Activated CD4-positive, alpha-beta T cell treated with anti-CD3 and anti-CD28 coated beads, Interleukin-2, amount 50 U/mL, for 16 hours (primary cell): ENCODE data around the gene ADIPOR2.

Source experiments
- DNase-seq: peaks from one replicate; pipeline ENCODE4 v3.0.0-alpha.2; 2020

ADIPOR2 gene

DNA sequence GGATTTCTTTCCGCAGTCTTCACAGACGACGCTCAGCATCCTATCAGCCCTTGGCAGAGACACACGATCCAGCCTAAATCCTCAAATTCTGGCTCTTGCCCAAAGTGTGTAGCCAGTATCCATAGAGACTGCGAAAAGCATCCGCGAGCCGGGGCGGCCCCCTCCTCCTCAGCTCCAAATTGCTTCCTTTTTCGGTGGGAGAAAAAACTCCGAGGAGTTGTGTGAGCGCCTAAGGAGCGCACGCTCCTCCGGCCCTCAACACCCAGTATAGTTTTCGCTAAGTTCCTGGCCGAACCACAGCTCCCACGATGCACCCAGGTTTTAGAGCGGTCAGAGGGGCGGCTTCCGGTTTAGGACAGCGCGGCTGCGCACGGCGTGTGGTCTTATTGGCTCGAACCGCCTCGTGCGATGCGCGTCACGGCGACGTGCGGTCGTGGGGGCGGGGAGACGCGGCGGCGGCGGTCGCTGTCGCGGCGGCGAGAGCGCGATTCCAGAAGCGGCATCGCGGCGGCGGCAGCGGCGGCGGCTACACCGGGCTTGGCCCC, at the start of gene ADIPOR2:
Gene ADIPOR2 (plus strand): TSS at position 493 of the 545 bp plus-strand sequence. CDS start 63,274 bp downstream, outside the sequence.
- peak; percentile 97 for DNase-seq

DNA sequence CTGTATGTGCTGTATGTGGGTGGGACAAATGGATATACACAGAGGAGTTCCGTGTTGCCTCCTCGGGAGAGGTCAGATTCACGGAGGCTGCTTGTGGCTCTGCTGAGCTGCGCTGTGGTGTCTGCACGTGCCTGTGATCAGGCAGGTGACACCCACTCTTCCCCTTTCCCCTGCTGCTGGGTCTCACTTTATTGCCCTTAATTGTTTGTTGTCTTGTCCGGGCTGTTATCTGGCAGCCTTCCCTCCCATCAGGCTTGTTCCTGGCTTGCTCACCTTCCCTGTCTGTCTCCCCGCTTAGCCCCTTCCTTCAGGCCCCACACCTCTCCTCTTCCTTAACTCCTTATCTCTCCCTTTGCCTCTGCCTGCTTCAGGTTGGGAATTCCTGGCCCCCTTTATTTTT, 48.4 kb upstream of the ADIPOR2 start:
- DNase-seq, result no peak

- DNase-seq, result no peak
These were observed 47.8 kb upstream of the ADIPOR2 start for GRCh38 chr12:1643043-1643442.

DNA sequence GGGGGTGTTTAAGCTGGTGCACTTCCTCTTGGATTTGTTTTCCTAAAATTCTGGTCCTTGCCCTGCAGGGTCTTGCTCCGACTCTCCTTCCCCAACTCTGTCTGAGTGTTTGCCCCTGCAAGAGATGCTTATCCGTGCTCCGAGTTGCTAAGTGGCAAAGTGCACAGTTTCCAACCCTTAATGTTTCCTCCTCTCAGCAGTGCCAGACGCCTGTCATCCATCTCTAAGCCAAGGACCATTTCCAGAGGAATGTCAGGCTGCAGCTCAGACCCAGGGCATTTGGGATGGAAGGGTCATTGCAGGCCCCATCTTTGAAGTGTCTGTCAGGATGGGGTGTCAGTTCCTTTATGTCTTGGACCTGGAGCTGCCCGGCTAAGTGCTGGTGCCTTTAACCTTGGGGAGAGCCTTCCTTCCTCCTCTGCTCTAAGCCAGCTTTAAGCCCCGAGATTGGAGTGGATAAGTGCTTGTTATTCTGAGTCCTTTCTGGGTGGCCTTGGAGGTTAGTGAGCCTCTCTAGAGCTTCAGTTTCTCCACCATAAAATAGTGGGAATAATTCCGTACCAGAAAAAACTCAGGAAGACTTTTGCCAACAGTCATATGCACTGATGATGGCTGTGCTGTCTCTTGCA, 46.9 kb upstream of the ADIPOR2 start:
- DNase-seq, result no peak

GRCh38 chr12:1644534-1645438, 46.1 kb upstream of the ADIPOR2 start:
- no peak for DNase-seq

DNA sequence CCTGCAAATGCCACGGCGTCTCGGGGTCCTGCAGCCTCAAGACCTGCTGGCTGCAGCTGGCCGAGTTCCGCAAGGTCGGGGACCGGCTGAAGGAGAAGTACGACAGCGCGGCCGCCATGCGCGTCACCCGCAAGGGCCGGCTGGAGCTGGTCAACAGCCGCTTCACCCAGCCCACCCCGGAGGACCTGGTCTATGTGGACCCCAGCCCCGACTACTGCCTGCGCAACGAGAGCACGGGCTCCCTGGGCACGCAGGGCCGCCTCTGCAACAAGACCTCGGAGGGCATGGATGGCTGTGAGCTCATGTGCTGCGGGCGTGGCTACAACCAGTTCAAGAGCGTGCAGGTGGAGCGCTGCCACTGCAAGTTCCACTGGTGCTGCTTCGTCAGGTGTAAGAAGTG, 45.1 kb upstream of the ADIPOR2 start:
- no peak for DNase-seq

GRCh38 chr12:1646569-1647284, 44.1 kb upstream of the ADIPOR2 start:
- DNase-seq, result no peak

DNA sequence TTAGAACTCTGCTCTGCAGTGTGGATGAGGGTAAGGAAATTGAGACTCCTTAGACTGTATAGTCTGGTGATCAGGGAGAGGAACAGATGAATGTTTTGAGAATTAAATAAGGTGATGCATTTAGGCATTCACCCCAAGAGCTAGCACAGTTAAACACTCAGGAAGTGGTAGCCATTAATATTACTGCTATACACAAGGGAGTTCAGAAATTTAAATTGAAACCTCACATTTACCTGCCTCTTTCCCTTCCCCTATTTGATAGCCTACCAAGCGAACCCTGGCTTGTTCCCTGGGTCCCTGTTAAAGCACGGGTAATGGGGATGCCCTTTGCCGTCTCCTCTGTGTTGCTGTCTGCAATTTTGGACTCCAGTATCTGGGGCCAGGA, 43.6 kb upstream of the ADIPOR2 start:
- DNase-seq, result no peak

- no peak for DNase-seq
These were observed 40.5 kb upstream of the ADIPOR2 start for GRCh38 chr12:1650260-1650977.

DNA sequence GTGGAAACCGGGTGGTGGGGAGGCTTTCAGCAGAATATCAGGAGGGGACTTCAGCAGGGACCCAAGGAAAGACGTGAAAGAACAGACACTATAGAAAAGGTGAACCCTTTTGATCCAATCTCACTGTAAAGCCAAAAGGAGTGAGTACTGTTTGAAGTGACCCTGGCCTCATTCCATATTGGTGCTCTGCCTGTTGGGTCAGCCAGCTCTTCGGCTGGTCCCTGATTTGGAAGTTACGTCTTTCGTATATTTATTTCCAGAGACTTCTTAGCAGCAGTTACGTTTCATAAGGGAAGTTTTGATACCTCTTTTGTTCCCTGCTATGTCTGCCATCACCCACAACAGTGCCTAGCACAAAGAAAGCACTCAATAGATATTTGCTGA, 39.9 kb upstream of the ADIPOR2 start:
- DNase-seq, result no peak

- DNase-seq, result no peak
These were observed 38.9 kb upstream of the ADIPOR2 start for GRCh38 chr12:1651946-1652345.

- DNase-seq, result no peak
These were observed 35.6 kb upstream of the ADIPOR2 start for GRCh38 chr12:1655225-1655788.

- DNase-seq, result no peak
These were observed 34.0 kb upstream of the ADIPOR2 start for GRCh38 chr12:1656902-1657301.

GRCh38 chr12:1657688-1658087, 33.2 kb upstream of the ADIPOR2 start:
- no peak for DNase-seq

GRCh38 chr12:1660304-1661187, 30.3 kb upstream of the ADIPOR2 start:
- DNase-seq, result peak; percentile 18

- DNase-seq, result peak; percentile 88
These were observed 29.1 kb upstream of the ADIPOR2 start for GRCh38 chr12:1661553-1662335.

- no peak for DNase-seq
These were observed 28.0 kb upstream of the ADIPOR2 start for GRCh38 chr12:1662761-1663439.

DNA sequence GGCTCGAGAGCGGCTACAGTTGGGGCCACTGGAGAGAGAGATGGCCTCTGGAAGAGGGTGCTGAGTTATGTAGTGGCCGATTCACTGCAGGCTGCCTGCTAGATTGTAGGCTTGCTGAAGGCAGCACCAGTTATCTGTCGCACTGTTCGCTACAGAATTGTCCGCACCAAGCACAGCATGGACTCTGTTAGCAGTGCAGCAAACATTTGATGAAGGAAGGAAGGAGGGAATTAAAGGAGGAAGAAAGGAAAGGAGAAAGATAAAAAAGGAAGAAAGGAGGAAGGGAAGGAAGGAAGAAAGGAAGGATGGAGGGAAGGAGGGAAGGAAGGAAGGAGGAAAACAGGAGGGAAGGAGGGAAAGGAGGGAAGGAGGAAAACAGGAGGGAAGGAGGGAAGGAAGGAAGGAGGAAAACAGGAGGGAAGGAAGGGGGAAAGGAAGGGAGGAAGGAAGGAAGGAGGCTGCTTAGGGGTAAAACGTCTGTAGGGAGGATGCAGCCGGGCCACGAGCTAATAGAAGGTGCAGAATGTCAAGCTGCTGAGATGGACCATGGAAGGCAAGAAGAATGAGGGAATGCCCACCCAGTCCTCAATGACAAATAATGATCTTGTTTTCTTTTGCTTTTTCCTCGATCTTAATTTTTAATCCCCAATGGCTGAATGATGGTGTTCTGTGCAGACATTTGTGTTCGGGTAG, 27.3 kb upstream of the ADIPOR2 start:
- DNase-seq, result no peak

GRCh38 chr12:1665366-1665765, 25.5 kb upstream of the ADIPOR2 start:
- DNase-seq, result no peak
